ENCODE data around the gene NXPH4.

GRCh38 chr12:57219205-57219992 is 2.8 kb downstream of the NXPH4 start:
- TF ChIP-seq CTCF (conservative IDR thresholded peaks at IDR 0.05) (no peak), EZH2 (IDR thresholded peaks at IDR 0.05; ENCODE audit: low read depth) (no peak)

All from PC-9 (cell line).